ENCODE measurements around the gene TMEM185A. TPM values are rescaled to one million over a fixed set of nuclear protein-coding genes. Genes with fewer than 3 reads are reported as not detected.
"Not testable (repeated sequence)": the region's sequence is repeated elsewhere in the genome, so short reads cannot be mapped to it uniquely, and the experiment has no call there.

TMEM185A gene
- total RNA-seq, 1 donor from 2014 or later = 16.6 TPM

GRCh38 chrX:149628280-149628679 lies 3.3 kb downstream of the TMEM185A start:
- intact Hi-C loops (cut with micrococcal nuclease) = no loop called here

DNA sequence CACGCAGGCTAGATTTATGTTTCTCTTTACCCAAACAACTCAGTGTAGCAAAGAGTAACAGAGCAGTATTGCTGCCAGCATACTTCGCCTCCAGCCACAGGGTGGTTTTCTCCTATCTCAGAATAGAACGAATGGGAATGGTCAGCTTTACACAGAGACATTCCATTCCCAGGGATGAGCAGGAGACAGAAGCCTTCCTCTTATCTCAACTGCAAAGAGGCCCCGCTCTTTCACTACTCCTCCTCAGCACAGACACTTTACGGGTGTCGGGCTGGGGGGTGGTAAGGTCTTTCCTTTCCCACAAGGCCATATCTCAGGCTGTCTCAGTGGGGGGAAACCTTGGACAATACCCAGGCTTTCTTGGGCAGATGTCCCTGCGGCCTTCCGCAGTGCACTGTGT lies 4.8 kb downstream of the TMEM185A start:
- intact Hi-C loops (cut with micrococcal nuclease) = not testable (repeated sequence)

GRCh38 chrX:149619662-149620061 lies 11.9 kb downstream of the TMEM185A start:
- intact Hi-C loops (cut with micrococcal nuclease) = not testable (repeated sequence)

GRCh38 chrX:149618871-149619270 lies 12.7 kb downstream of the TMEM185A start:
- intact Hi-C loops (cut with micrococcal nuclease) = no loop called here

- intact Hi-C loops (cut with micrococcal nuclease) = no loop called here
Observed at GRCh38 chrX:149611623-149612175, 19.9 kb downstream of the TMEM185A start.

- intact Hi-C loops (cut with micrococcal nuclease) = no loop called here
Observed at GRCh38 chrX:149610511-149610910, 21.1 kb downstream of the TMEM185A start.

DNA sequence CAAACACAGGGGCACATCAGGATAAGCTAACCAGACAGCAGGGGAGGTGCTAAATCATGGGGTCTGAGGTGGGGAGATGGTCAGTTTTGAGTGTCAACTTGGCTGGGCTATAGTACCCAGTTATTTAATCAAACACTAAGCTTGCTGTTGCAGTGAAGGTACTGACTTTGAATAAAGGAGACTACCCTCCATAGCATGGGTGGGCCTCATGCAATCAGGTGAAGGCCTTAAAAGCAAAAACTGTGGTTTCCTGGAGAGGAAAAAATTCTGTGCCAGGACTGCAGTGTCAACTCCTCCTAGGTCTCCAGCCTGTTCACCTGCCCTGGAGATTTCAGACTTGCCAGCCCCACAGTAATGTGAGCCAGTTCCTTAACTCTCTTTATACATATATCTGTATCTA lies 23.9 kb downstream of the TMEM185A start:
- intact Hi-C loops (cut with micrococcal nuclease) = no loop called here

GRCh38 chrX:149605248-149605885 lies 26.2 kb downstream of the TMEM185A start:
- intact Hi-C loops (cut with micrococcal nuclease) = not testable (repeated sequence)

DNA sequence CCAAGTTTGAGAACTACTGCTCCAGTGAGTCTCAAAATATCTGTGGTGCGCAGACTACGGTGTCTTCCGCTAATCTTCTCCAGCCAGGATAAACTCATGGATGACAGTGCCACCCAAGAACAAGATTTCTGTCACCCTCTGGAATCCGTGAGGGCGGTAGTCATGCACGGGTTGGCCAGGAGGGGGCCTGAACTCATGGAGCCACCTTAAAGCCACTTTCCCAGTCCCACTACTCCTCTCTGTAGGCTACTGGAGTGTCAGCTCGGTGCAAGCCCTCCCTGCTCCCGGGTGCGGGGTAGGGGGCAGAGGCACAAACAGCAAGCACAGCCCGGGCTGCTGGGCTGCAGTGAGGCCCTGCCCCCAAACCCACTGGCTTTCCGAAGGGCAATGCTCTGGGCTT lies 33.0 kb downstream of the TMEM185A start:
- intact Hi-C loops (cut with micrococcal nuclease) = not testable (repeated sequence)

- intact Hi-C loops (cut with micrococcal nuclease) = not testable (repeated sequence)
Observed at GRCh38 chrX:149595943-149596342, 35.6 kb downstream of the TMEM185A start.

- intact Hi-C loops (cut with micrococcal nuclease) = not testable (repeated sequence)
Observed at GRCh38 chrX:149595214-149595613, 36.4 kb downstream of the TMEM185A start, which contains the start of gene HSFX2. TSS of gene HSFX2 (minus strand) at chrX:149595314. CDS start at chrX:149594700, 614 bp downstream.

GRCh38 chrX:149590993-149591392 lies 40.6 kb downstream of the TMEM185A start:
- intact Hi-C loops (cut with micrococcal nuclease) = not testable (repeated sequence)

DNA sequence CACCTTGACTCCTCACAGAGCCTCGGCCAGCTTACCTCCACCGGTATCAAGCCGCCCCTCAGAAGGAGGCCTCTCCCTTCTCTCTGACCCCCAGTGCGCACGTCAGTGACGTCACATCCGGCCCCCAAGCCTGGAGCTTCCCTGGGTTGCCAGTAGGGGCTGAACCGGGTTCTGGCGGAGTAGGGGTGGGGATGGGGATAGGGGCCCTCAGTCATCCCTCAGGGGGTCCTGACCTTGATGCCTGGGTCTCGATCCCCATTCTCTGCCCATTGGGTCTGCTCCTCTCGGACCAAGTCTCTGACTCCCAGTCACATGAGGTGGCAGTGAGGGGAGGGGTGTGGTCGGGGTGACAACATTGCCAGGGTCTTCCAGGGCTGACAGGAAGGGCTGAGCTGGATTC lies 44.2 kb downstream of the TMEM185A start, which contains the start of gene MAGEA9B:
Gene MAGEA9B (minus strand): TSS at position 101 of the 400 bp plus-strand sequence. CDS start 4,280 bp downstream, outside the sequence.
- intact Hi-C loops (cut with micrococcal nuclease) = not testable (repeated sequence)

GRCh38 chrX:149585631-149586030 lies 46.0 kb downstream of the TMEM185A start:
- intact Hi-C loops (cut with micrococcal nuclease) = not testable (repeated sequence)

GRCh38 chrX:149573456-149573855 lies 58.1 kb downstream of the TMEM185A start:
- intact Hi-C loops (cut with micrococcal nuclease) = not testable (repeated sequence)

DNA sequence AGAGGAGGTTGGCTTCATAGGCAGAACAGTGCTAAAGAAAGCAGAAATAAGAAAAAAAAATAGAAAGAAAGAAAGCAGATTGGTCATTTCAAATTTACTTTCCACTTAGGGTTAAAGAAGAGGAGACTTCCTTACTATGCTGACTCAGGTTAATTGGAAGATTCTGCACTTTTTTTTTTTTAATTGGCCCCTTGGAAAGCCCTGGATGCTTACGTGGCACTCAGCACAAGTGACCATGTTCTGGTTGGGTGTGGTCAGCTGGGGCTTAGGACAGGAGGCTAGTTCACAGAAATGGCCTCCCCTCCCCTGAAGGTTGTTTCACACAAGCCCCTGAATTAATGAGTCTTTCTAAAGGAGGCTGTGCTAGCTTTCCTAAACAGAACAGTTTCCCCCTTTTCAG lies 58.8 kb downstream of the TMEM185A start:
- intact Hi-C loops (cut with micrococcal nuclease) = no loop called here

GRCh38 chrX:149571770-149572169 lies 59.8 kb downstream of the TMEM185A start:
- intact Hi-C loops (cut with micrococcal nuclease) = no loop called here

DNA sequence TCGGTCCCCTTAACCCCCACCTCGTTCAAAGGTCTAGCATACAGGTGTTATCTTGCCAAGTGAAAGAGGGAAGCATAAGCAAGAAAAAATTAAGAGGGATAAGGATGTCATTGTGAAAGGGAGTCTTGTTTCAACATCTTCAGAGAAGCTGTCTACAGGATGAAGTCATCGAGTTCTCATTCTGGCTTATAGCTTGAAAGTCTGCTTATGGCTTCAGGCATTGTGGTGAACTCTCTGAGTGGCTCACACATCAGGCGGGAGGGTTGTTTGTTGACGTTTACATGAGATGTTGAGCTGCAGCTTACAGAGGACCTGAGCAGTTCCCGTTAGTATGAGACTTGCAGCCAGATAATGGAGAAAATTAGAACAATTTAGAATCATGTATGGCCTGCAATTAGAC lies 60.9 kb downstream of the TMEM185A start:
- intact Hi-C loops (cut with micrococcal nuclease) = no loop called here

DNA sequence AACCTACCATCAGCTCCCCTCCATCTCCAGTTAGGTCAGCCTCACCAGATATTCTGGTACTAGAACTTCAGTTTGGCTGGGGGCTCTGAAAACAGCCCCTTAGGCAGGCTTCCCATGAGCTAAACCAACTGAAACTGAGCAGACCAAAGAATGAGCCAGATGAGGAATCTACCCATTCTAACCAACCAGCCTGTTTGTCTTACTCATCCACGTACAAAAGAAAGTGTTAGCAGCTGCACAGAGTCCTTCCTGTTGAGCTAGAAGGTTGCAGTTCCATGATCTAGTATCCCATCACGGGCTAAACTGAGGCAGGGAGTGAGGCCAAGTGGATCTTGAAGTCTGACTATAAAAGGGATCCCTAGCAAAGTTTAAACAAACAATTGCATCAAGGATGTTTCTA lies 61.8 kb downstream of the TMEM185A start:
- intact Hi-C loops (cut with micrococcal nuclease) = no loop called here

DNA sequence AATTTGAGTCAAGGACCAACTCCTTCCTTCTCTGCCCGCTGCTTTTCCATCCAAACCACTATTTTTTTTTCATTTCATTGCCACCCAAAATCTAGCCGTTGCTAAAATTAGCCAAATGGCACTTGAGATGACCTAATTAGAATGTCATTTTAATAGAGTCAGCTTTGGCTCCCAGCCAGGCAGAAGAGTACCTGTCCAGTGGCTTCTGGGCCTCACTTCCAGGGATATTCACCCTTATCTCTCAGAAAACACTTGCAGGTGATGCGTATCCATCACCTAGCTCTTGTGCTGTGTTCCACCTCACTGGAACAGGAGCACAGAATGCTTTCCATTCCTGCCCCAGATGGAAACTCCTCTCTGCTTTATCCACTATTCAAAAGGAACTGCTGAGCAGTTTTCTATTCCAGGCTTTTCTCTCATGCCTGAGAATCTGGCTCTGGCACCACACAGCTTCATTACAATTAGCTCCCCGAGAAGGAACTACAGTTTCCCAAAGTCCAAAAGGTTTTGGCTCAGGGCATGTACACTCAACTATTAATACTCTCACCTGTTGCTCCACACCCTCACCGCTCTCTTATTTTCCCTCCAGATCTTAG lies 62.8 kb downstream of the TMEM185A start:
- intact Hi-C loops (cut with micrococcal nuclease) = no loop called here

DNA sequence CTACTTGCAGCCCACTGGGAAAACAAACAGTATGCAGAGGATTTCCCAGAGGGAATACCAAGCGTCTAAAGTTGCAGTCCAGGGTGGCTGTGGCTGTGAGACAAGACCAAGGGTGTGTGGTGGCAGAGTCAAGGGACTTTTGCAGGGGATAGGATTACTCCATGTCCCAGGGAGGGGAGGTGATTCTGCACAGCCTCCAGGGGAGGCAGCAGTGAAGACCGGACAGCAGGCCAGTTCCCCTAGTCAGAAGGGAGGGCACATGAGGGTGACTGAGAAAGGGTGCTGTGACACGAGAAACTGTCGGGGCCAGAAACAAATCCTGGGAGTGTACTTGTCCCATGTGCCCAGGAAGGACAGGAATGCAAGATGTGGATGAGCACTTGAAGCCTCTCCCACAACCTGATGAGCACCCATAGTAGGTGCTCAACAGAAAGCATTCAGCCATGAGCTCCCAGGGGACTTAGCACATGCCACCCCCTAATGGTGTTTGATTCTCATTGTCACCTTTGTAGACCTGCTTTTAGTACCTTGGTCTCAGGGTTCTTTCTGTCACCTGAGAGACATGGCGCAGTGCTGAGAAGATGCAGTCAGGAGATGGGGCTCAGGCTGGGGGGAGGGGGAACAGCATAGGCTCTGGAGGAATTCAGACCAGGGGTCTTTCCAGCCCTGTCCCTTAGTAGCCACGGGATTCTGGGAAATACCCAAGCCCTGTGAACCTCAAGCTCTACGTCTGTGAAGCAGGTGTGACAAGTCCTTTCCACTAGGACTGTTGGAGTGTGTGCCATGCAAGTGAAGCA lies 63.8 kb downstream of the TMEM185A start:
- intact Hi-C loops (cut with micrococcal nuclease) = no loop called here

- intact Hi-C loops (cut with micrococcal nuclease) = no loop called here
Observed at GRCh38 chrX:149563359-149563758, 68.2 kb downstream of the TMEM185A start.
